ENCODE data around the gene SMG9. TPM values are rescaled to one million over a fixed set of nuclear protein-coding genes. Genes with fewer than 3 reads are reported as not detected.

SMG9 gene
- total RNA-seq, 3 donors from 2014 or later, result 10.6 to 29.9 (median 20.6) TPM

DNA sequence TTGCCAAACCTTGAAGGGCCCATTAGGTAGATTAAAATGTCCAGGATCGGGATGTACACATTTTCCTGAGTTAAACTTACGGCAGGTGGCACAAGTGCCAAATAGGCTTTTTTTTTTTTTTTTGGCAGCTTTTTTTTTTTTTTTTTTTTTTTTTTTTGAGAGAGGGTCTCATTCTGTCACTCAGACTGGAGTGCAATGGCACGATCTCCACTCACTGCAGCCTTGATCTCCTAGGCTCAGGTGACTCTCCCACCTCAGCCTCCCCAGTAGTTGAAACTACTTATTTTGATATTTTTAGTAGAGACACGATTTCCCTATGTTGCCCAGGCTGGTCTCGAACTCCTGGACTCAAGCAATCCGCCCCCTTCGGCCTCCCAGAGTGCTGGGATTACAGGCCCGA, 29.9 kb downstream of the SMG9 start:
- TF ChIP-seq, protein P1, sequence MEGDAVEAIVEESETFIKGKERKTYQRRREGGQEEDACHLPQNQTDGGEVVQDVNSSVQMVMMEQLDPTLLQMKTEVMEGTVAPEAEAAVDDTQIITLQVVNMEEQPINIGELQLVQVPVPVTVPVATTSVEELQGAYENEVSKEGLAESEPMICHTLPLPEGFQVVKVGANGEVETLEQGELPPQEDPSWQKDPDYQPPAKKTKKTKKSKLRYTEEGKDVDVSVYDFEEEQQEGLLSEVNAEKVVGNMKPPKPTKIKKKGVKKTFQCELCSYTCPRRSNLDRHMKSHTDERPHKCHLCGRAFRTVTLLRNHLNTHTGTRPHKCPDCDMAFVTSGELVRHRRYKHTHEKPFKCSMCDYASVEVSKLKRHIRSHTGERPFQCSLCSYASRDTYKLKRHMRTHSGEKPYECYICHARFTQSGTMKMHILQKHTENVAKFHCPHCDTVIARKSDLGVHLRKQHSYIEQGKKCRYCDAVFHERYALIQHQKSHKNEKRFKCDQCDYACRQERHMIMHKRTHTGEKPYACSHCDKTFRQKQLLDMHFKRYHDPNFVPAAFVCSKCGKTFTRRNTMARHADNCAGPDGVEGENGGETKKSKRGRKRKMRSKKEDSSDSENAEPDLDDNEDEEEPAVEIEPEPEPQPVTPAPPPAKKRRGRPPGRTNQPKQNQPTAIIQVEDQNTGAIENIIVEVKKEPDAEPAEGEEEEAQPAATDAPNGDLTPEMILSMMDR (IDR thresholded peaks at IDR 0.05), result no peak
- TF ChIP-seq POLR2A (IDR thresholded peaks at IDR 0.05), result no peak
- no peak for TF ChIP-seq POLR2AphosphoS5 (IDR thresholded peaks at IDR 0.05)
- Histone ChIP-seq H3K4me1 (no peaks in the 10 kb centered on the region), H3K27me3 (no peaks in the 10 kb centered on the region), H3K36me3 (no peaks in the 10 kb centered on the region), H3K9me3 (no peaks in the 10 kb centered on the region), H3K27ac (no peak overlapping the region), H3K4me3 (no peak overlapping the region)
- intact Hi-C loops (cut with DNase I; ENCODE audit: low total_unique reads), result no loop called here
- DNase-seq (ENCODE audit: low spot score in 2 of 2), result no peak

DNA sequence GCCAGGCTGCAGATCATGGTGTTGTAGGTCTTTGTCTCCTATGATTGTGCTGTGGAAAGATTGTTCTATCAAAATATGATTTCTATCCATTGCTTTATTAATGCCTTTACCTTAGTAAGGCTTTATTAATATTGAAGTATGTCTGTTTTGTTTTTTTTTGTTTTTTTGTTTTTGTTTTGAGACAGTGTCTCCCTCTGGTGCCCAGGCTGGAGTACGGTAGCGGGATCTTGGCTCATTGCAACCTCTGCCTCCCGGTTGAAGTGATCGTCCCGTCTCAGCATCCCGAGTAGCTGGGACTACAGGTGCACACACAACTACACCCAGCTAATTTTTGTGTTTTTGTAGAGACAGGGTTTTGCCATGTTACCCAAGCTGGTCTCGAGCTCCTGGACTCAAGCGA, 31.2 kb downstream of the SMG9 start:
- Histone ChIP-seq H3K4me3 (no peak overlapping the region), H3K9me3 (no peaks in the 10 kb centered on the region), H3K27me3 (no peaks in the 10 kb centered on the region), H3K4me1 (no peaks in the 10 kb centered on the region), H3K27ac (no peak overlapping the region), H3K36me3 (no peaks in the 10 kb centered on the region)
- no peak for DNase-seq (ENCODE audit: low spot score in 2 of 2)
- intact Hi-C loops (cut with DNase I; ENCODE audit: low total_unique reads), result no loop called here
- no peak for TF ChIP-seq POLR2A (IDR thresholded peaks at IDR 0.05)
- TF ChIP-seq, protein P1 (IDR thresholded peaks at IDR 0.05), result no peak
- no peak for TF ChIP-seq POLR2AphosphoS5 (IDR thresholded peaks at IDR 0.05)

DNA sequence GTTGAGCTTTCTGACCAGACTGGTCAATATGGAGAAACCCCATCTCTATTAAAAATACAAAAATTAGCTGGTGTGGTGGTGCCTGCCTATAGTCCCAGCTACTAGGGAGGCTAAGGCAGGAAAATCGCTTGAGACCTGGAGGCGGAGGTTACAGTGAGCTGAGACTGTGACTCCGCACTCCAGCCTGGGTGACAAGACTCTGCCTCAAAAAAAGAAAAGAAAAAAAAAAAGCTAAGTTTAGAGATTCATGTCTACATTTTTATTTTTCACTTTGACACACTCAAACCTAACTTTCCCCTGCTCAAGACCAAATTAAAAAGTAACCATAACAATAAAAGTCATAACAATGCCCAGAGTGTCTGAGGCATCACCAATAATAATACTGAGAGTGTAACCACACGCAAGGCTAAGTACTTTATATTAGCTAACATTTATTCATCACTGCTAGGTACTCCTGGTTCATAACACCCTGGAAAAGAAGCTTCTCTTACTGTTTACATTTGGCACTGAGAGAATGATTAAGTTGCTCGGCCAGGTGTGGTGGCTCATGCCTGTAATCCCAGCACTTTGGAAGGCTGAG, 33.2 kb downstream of the SMG9 start:
- Histone ChIP-seq H3K36me3 (no peaks in the 10 kb centered on the region), H3K4me1 (no peaks in the 10 kb centered on the region), H3K27me3 (no peaks in the 10 kb centered on the region), H3K27ac (no peak overlapping the region), H3K9me3 (no peaks in the 10 kb centered on the region), H3K4me3 (no peak overlapping the region)
- intact Hi-C loops (cut with DNase I; ENCODE audit: low total_unique reads), result no loop called here
- no peak for DNase-seq (ENCODE audit: low spot score in 2 of 2)
- TF ChIP-seq POLR2AphosphoS5 (IDR thresholded peaks at IDR 0.05), result no peak
- TF ChIP-seq, protein P1 (IDR thresholded peaks at IDR 0.05), result no peak
- no peak for TF ChIP-seq POLR2A (IDR thresholded peaks at IDR 0.05)

DNA sequence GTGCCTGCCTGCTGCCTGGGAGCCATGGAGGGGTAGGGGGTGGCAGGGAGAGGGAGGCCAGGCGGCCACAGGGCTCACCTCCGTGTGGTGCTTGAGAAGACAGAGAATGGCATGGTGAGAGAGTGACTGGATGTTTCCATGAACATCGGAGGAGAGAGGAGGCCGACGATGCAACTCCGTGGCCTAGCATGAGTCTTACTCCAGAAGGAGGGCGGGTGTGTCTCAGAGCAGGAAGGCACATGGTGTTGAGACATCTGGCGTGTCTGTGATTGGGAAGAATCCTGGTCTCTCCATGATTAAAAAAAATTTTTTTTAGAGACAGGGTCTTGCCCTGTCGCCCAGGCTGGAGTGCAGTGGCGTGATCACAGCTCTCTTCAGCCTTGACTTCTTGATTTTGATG, 33.8 kb downstream of the SMG9 start:
- Histone ChIP-seq H3K27ac (no peak overlapping the region), H3K9me3 (no peaks in the 10 kb centered on the region), H3K36me3 (no peaks in the 10 kb centered on the region), H3K27me3 (no peaks in the 10 kb centered on the region), H3K4me1 (no peaks in the 10 kb centered on the region), H3K4me3 (no peak overlapping the region)
- TF ChIP-seq POLR2AphosphoS5 (IDR thresholded peaks at IDR 0.05) (no peak), POLR2A (IDR thresholded peaks at IDR 0.05) (no peak)
- TF ChIP-seq, protein P1 (IDR thresholded peaks at IDR 0.05), result no peak
- DNase-seq (ENCODE audit: low spot score in 2 of 2), result no peak
- intact Hi-C loops (cut with DNase I; ENCODE audit: low total_unique reads), result no loop called here

DNA sequence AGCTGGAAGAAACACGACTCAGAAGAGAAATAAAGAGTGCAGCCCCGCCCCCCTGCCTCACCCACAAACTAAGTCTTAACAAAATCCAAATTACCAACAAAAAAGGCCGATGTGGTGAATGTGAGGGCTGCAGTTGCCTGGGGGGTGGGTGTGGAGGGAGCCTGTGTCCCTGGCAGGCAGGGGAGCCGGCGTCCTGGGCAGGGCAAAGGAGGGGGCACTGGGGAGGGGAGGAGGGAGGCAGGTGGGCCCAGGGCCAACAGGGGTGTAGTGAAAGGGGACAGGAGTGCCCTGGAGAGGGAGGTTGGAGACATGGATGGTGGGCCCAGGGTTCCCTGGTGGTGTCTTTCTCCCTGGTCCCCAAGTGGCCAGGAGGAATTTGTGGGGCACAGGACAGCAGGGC, 34.8 kb downstream of the SMG9 start:
- H3K4me1 ChIP-seq, result no peaks in the 10 kb centered on the region
- TF ChIP-seq, protein P1 (IDR thresholded peaks at IDR 0.05), result no peak
- TF ChIP-seq POLR2AphosphoS5 (IDR thresholded peaks at IDR 0.05), result no peak
- TF ChIP-seq POLR2A (IDR thresholded peaks at IDR 0.05), result no peak
- DNase-seq (ENCODE audit: low spot score in 2 of 2), result no peak
- H3K4me3 ChIP-seq, result no peak overlapping the region
- no peaks in the 10 kb centered on the region for H3K36me3 ChIP-seq
- intact Hi-C loops (cut with DNase I; ENCODE audit: low total_unique reads), result loop anchor here (10.0 kb wide), 1 partner anchor 405 kb away; no protein-coding TSS in a partner anchor
- H3K9me3 ChIP-seq, result no peaks in the 10 kb centered on the region
- no peaks in the 10 kb centered on the region for H3K27me3 ChIP-seq
- no peak overlapping the region for H3K27ac ChIP-seq

Measured in breast epithelium (tissue), 4 donors.